GM12878 (cell line): ENCODE results near the gene PLCG2. TPM values are rescaled to one million over a fixed set of nuclear protein-coding genes. Genes with fewer than 3 reads are reported as not detected.

Experiments
- ATF7 ChIP-seq: fragments of 450-650 bp; IDR thresholded peaks from 2 replicates; pipeline ENCODE4 v1.6.1; 2016; ENCODE audit warnings: low read depth, mild to moderate bottlenecking
- CHD4 ChIP-seq: fragments of 200-600 bp; sonication (generic); IDR thresholded peaks from 2 replicates; pipeline ENCODE4 v1.6.1; 2016; ENCODE audit warnings: mild to moderate bottlenecking
- CUX1 ChIP-seq: IDR thresholded peaks from 2 replicates; pipeline ENCODE4 v1.6.1; 2012; ENCODE audit warnings: improper control_type of control experiment, low read depth, low read length; ENCODE audit not compliant: insufficient replicate concordance
- DPF2 ChIP-seq: fragments of 450-650 bp; IDR thresholded peaks from 2 replicates; pipeline ENCODE4 v1.6.1; 2017; ENCODE audit warnings: mild to moderate bottlenecking
- E2F8 ChIP-seq: fragments of 450-650 bp; IDR thresholded peaks from 2 replicates; pipeline ENCODE4 v1.6.1; 2018; ENCODE audit warnings: mild to moderate bottlenecking, low read depth, moderate library complexity; ENCODE audit not compliant: partially characterized antibody
- HCFC1 ChIP-seq: fragments of 150-350 bp; IDR thresholded peaks from 2 replicates; pipeline ENCODE4 v1.6.1; 2014; ENCODE audit warnings: low read length
- MEF2A ChIP-seq: IDR thresholded peaks from 2 replicates; pipeline ENCODE4 v1.6.1; 2011; ENCODE audit warnings: low read depth, mild to moderate bottlenecking, low read length, moderate library complexity; ENCODE audit not compliant: insufficient read depth
- MEF2B ChIP-seq: fragments of 450-650 bp; IDR thresholded peaks from 2 replicates; pipeline ENCODE4 v1.6.1; 2018; ENCODE audit warnings: mild to moderate bottlenecking, moderate library complexity; ENCODE audit not compliant: partially characterized antibody, poor library complexity, severe bottlenecking
- MTA3 ChIP-seq: IDR thresholded peaks from 2 replicates; pipeline ENCODE4 v1.6.1; 2012; ENCODE audit warnings: low read length, inconsistent platforms, borderline replicate concordance
- NFYB ChIP-seq: IDR thresholded peaks from 2 replicates; pipeline ENCODE4 v1.6.1; 2011; ENCODE audit warnings: low read depth, mild to moderate bottlenecking, low read length, improper control_type of control experiment, moderate library complexity; ENCODE audit not compliant: insufficient read depth
- PAX5 ChIP-seq: IDR thresholded peaks from 2 replicates; pipeline ENCODE4 v1.6.1; 2011; ENCODE audit warnings: low read depth, low read length, borderline replicate concordance
- PAX8 ChIP-seq: fragments of 450-650 bp; IDR thresholded peaks from 2 replicates; pipeline ENCODE4 v1.6.1; 2017; ENCODE audit warnings: mild to moderate bottlenecking, moderate library complexity
- POLR2A ChIP-seq: IDR thresholded peaks from 2 replicates; pipeline ENCODE4 v1.6.1; 2011; ENCODE audit warnings: low read depth, mild to moderate bottlenecking, low read length
- POLR2AphosphoS5 ChIP-seq: IDR thresholded peaks from 2 replicates; pipeline ENCODE4 v1.6.1; 2011; ENCODE audit warnings: mild to moderate bottlenecking, low read length, inconsistent platforms
- POU2F2 ChIP-seq: IDR thresholded peaks from 3 replicates; pipeline ENCODE4 v1.6.1; 2011; ENCODE audit warnings: low read depth, mild to moderate bottlenecking, low read length, borderline replicate concordance
- RAD21 ChIP-seq: IDR thresholded peaks from 2 replicates; pipeline ENCODE4 v1.6.1; 2011; ENCODE audit warnings: mild to moderate bottlenecking, low read depth, low read length, moderate library complexity; ENCODE audit not compliant: insufficient read depth
- RUNX3 ChIP-seq: IDR thresholded peaks from 2 replicates; pipeline ENCODE4 v1.6.1; 2012; ENCODE audit warnings: low read length, inconsistent platforms
- SKIL ChIP-seq: fragments of 450-650 bp; IDR thresholded peaks from 2 replicates; pipeline ENCODE4 v1.6.1; 2017; ENCODE audit warnings: mild to moderate bottlenecking, low read depth, inconsistent platforms; ENCODE audit not compliant: poor library complexity, severe bottlenecking
- TAF1 ChIP-seq: IDR thresholded peaks from 2 replicates; pipeline ENCODE4 v1.6.1; 2011; ENCODE audit warnings: mild to moderate bottlenecking, low read depth, low read length, borderline replicate concordance
- ZBTB33 ChIP-seq: fragments of 450-650 bp; IDR thresholded peaks from 2 replicates; pipeline ENCODE4 v1.6.1; 2017; ENCODE audit warnings: mild to moderate bottlenecking
- polyA plus RNA-seq, 11 experiments: library from polyadenylated mRNA; depleted of rRNA in 4 of 11; unstranded in 6 of 11; stranded (reverse) in 5 of 11; fragments of >200 nt; fragmentation: Nextera tagmentation in 4 of 11; fragmentation: Illumina TruSeq in 1 of 11; extraction: Ambion mirVana in 4 of 11; extraction: Trizol in 1 of 11; gene quantifications; 1 replicate in 1 of 11; 2 replicates in 10 of 11; pipeline versions ENCODE4 v1.2.1 to v1.2.3, GENCODE V29; 2011 to 2016; ENCODE audit warnings: inconsistent platforms in 2 of 11, missing spikeins in 2 of 11, low read depth in 1 of 11
- total RNA-seq, 4 experiments: library from RNA; depleted of rRNA in 3 of 4; stranded (reverse); fragments of >200 nt in 3 of 4; fragmentation: Illumina TruSeq in 1 of 4; extraction: Trizol in 1 of 4; gene quantifications; 2 replicates each; pipeline versions ENCODE4 v1.2.1 to v1.2.3, GENCODE V29; 2013 to 2021

PLCG2 gene
- total and polyA plus RNA-seq, 10 of the 15 experiments (the other 5 are each of a cell fraction or from before 2014, with no cell fraction given): 47.6 to 256 (median 149) TPM

- no peak for TF ChIP-seq SKIL
- TF ChIP-seq PAX8: no peak
- TF ChIP-seq PAX5: no peak; the same call in 1 of the 2 replicates
- TF ChIP-seq E2F8: no peak
- TF ChIP-seq POLR2AphosphoS5: peak; percentile 27; the same call in 1 of the 2 replicates
- TF ChIP-seq MTA3: no peak
- no peak for TF ChIP-seq NFYB
- no peak for TF ChIP-seq CHD4
- TF ChIP-seq MEF2A: no peak
- no peak for TF ChIP-seq ATF7
- TF ChIP-seq ZBTB33: no peak
- peak; percentile 41; the same call in 1 of the 2 replicates for TF ChIP-seq HCFC1
- TF ChIP-seq CUX1: no peak
- TF ChIP-seq POLR2A: peak; percentile 77
- TF ChIP-seq POU2F2: peak; percentile 56; the same call in 1 of the 3 replicates
- TF ChIP-seq RUNX3: peak; percentile 62
- TF ChIP-seq TAF1: no peak
- no peak for TF ChIP-seq DPF2
- peak; percentile 43 for TF ChIP-seq MEF2B
- TF ChIP-seq RAD21: no peak
These were observed 232.1 kb downstream of the PLCG2 start, which contains the start of gene SDR42E1 (continued) for GRCh38 chr16:82011199-82011641.
